Fibroblast of pulmonary artery (primary cell): ENCODE measurements around the gene SPSB3.

ENCODE experiments used
- DNase-seq: peaks from one replicate; pipeline ENCODE4 v3.0.0-alpha.2; 2010; ENCODE audit warnings: low read depth
- H3K4me3 ChIP-seq: replicated peaks from 2 replicates; pipeline ENCODE4 v1.5.1; 2011; ENCODE audit warnings: low read depth, mild to moderate bottlenecking, control low read depth, low read length, moderate library complexity
- TF ChIP-seq, protein P1 (sequence below): IDR thresholded peaks from 2 replicates; pipeline ENCODE4 v1.5.1; 2011; ENCODE audit warnings: mild to moderate bottlenecking, control low read depth, low read length, inconsistent platforms; ENCODE audit errors: missing control alignments

The SPSB3 gene

DNA sequence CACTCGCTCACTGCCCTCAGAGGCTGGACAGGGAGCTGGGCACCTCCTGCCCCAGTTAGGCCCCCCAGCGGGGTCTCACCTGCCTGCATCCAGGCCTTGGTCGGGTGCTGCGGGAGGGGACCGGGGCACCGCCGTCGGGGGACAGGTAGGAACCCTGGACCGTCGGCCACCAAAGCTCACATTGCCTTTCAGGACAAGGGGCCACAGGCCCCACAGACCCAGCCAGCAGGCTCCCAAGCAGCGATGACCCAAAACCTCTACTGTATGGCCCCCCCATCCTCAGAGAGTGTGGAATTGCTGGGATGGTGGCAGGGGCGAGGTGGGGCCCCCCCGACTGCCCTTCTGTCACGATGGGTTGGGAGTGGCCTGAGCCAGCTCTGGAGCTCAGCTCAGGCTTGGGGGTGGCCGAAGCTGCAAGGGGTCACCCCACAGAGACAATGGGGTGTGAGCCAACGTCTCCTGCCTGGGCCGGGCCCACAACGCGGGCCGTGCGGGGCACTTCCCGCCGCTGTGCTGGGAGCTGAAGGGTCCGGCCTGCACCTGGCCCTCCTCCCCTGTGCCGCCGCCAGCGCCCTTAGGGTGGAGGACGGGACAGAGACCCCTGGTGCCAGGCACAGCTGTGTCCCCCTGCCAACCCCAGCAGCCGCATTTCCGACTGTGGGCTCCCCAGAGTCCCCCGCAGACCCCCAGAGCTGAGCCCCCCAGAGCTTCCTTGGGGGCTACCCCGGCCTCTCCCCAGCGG is 10.6 kb upstream of the SPSB3 start:
- H3K4me3 ChIP-seq: no peak overlapping the region
- TF ChIP-seq, protein P1, sequence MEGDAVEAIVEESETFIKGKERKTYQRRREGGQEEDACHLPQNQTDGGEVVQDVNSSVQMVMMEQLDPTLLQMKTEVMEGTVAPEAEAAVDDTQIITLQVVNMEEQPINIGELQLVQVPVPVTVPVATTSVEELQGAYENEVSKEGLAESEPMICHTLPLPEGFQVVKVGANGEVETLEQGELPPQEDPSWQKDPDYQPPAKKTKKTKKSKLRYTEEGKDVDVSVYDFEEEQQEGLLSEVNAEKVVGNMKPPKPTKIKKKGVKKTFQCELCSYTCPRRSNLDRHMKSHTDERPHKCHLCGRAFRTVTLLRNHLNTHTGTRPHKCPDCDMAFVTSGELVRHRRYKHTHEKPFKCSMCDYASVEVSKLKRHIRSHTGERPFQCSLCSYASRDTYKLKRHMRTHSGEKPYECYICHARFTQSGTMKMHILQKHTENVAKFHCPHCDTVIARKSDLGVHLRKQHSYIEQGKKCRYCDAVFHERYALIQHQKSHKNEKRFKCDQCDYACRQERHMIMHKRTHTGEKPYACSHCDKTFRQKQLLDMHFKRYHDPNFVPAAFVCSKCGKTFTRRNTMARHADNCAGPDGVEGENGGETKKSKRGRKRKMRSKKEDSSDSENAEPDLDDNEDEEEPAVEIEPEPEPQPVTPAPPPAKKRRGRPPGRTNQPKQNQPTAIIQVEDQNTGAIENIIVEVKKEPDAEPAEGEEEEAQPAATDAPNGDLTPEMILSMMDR: no peak
- DNase-seq: no peak

DNA sequence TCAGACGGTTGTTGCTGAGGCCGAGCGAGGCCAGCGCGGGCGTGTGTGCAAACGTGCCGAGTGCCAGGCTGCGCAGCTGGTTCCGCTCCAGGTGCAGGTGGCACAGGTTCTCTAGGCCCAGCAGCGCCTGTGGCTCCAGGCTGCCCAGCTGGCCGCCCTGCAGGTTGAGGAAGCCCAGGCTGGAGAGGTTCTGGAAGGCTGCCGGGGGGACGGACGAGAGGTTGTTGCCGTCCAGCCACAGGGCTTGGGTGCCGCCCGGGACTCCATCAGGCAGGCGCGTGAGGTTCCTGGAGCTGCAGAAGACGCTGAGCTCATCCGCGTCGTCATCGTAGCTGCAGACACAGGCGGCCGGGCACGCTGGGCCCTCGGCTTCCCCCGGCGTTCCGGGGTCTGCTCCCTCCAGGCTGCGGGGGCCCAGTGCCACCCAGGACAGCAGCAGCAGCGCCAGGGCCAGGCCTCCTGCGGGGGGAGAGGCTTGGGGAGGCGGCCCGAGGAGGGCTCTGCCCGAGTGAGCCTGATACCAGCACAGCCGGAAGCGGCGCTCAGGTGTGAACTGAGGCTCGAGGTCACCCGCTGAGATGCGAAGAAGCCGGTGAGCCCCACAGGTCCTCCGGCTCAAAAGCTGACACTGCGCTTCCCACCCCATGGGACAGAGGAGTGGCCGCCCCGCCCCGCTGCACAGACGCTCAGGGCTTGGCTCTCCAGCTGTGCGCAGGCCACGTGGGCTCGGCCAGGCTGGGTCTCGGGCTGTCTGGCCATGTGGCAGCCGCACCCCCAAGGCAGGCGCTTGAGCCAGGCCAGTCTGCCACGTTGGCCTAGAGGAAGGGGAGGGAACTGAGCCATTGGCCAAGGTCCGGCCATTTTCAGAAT is 9.8 kb upstream of the SPSB3 start:
- H3K4me3 ChIP-seq: no peak overlapping the region
- no peak for DNase-seq
- TF ChIP-seq, protein P1: no peak

DNA sequence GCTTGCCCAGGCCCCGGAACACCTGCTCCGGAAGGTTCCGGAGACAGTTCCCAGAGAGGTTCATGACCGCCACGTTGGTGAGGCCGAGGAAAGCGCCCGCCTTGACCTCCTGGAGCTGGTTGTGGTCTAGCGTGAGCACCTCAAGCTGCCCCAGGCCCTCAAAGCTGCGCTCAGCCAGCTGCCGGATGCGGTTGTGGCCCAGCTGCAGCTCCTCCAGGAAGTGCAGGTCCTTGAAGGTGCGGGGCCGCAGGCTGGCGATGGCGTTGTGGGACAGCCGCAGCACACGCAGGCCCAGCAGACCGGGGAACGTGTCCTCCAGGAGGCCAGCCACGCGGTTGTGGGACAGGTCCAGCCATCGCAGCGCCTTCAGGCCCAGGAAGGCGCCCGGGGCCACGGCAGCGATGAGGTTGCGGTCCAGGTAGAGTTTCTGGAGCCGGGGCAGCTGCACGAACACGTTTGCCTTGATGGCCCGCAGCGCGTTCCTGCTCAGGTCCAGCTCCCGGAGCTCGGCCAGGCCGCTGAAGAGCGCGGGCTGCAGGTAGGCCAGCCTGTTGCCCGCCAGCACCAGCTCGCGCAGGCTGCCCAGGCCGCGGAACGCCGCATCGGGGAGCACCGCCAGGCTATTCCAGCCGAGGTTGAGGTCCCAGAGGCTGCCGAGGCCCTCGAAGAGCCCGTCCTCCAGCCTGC is 9.0 kb upstream of the SPSB3 start:
- no peak overlapping the region for H3K4me3 ChIP-seq
- no peak for DNase-seq
- TF ChIP-seq, protein P1: no peak

DNA sequence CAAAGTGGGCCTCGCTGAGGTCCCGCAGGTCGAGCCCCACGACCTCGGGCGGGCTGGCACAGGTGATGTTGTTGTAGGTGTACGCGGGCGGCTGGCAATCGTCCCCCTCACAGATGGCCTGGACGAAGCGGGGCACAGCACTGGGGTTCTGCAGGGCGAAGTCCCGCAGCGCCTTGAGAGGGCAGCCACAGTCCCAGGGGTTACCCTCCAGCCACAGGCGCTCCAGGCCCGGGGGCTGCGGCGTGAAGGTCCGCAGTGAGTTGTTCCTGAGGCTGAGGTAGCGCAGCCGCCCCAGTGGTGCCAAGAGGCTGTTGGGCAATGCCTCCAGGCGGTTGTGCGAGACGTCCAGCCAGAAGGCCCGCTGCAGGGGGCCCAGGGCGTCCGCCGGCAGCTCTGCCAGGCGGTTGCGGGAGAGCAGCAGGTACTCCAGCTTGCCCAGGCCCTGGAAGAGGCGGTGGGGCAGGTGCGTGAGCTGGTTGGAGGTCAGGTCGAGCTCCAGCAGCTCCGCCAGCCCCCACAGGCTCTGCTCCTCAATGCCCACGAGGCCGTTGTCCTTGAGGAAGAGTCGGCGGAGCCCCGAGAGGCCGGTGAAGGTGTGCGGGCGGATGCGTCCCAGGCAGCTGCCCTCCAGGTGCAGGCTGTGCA is 8.4 kb upstream of the SPSB3 start:
- TF ChIP-seq, protein P1: no peak
- H3K4me3 ChIP-seq: no peak overlapping the region
- DNase-seq: no peak

DNA sequence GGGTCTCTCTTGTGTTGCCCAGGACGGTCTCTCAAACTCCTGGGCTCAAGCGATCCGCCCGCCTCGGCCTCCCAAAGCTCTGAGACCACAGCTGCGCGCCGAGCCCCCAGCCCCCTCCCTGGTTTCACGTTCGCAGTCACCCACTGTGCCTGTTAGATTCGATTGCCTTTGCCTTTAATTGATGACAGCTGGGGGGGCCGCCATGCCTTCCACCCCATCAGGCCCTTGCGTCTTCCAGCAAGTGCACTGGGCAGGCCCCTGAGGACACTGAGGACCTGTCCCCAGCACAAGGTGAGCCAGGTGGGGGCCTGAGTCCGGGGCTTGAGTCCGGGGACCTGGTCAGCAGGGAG is 7.9 kb upstream of the SPSB3 start:
- no peak for DNase-seq
- H3K4me3 ChIP-seq: no peak overlapping the region
- TF ChIP-seq, protein P1: no peak

DNA sequence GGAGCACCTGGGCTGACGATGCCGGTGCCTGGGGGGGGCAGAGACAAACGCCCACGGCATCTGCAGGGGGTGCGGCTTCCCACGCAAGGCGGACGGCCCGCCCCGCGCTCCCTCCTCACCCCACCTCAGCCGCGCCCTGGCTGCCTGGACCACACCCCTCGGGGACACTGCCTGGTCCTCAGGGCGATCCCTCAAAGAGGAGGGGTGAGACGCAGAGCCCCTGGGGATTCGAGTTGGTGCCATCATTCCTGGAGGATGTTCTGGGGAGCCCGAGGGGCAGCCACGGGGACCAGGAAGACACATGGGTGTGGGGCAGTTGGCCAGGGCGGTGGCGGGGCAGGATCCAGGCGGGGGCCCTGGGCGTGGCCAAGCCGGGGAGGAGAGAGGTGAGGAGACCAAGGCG is 7.3 kb upstream of the SPSB3 start:
- no peak overlapping the region for H3K4me3 ChIP-seq
- TF ChIP-seq, protein P1: no peak
- no peak for DNase-seq
